ENCODE results near the gene FAM171A1. TPM values are rescaled to one million over a fixed set of nuclear protein-coding genes. Genes with fewer than 3 reads are reported as not detected.

The FAM171A1 gene
- total and polyA plus RNA-seq, 2 of the 13 experiments (the other 11 are each of a cell fraction or from before 2014, with no cell fraction given), result 21.5 to 34.7 TPM

- in situ Hi-C loops (cut with HindIII; ENCODE audit: extremely low pct_ligation_motif_present, low pct_unique_long_range_greater_than_20kb), result no loop called here
Measured at GRCh38 chr10:15227611-15228372, 143.3 kb downstream of the FAM171A1 start.

More at GRCh38 chr10:15227611-15228372, 143.3 kb downstream of the FAM171A1 start:
- H3K27me3 ChIP-seq (ENCODE audit: control insufficient read depth in 1 of 2, insufficient read depth in 2 of 2, low read length in 2 of 2), result no peaks in the 10 kb centered on the region
- H2AFZ ChIP-seq (ENCODE audit: low read length), result no peak overlapping the region
- H4K20me1 ChIP-seq (ENCODE audit: insufficient read depth, low read length), result 0 out of 2 replicates have a peak, but pooled peaks cover 2% of the 10 kb centered on the region
- WGBS (ENCODE audit: low lambda C conversion rate), result 95% methylated on average over 5 of the region's 5 CpGs
- TF ChIP-seq RFXAP (CRISPR knock-in tag; IDR thresholded peaks at IDR 0.05; ENCODE audit: borderline replicate concordance) (no peak), ZKSCAN1 (IDR thresholded peaks at IDR 0.05; ENCODE audit: low read length) (no peak), ZNF20 (CRISPR knock-in tag; IDR thresholded peaks at IDR 0.05) (no peak), FOXA1 (IDR thresholded peaks at IDR 0.05) (no peak), FOXA1 (CRISPR knock-in tag; IDR thresholded peaks at IDR 0.05) (no peak), PHF8 (CRISPR knock-in tag; IDR thresholded peaks at IDR 0.05) (no peak), ZNF441 (CRISPR knock-in tag; IDR thresholded peaks at IDR 0.05; ENCODE audit: borderline replicate concordance) (no peak), PRDM4 (CRISPR knock-in tag; IDR thresholded peaks at IDR 0.05; ENCODE audit: borderline replicate concordance) (no peak), ZNF431 (CRISPR knock-in tag; IDR thresholded peaks at IDR 0.05; ENCODE audit: borderline replicate concordance, low read depth) (no peak), ZNF329 (CRISPR knock-in tag; IDR thresholded peaks at IDR 0.05; ENCODE audit: low read depth) (no peak), MAFK (conservative IDR thresholded peaks at IDR 0.05 in 1 of 2, IDR thresholded peaks at IDR 0.05 in 1 of 2; ENCODE audit: low read length in 2 of 2) (no peak)
- ChIA-PET CTCF (ENCODE audit: low intra/inter-chr PET ratio, low total read pairs) (no interaction called here), POLR2A (no interaction called here)
- H3K4me2 ChIP-seq (ENCODE audit: low read depth, low read length), result no peak overlapping the region
- H3K79me2 ChIP-seq (ENCODE audit: insufficient read depth, low read length), result no peaks in the 10 kb centered on the region
- ATAC-seq (no peak), FAIRE-seq (no peak), DNase-seq (ENCODE audit: low spot score) (no peak)
- H3K36me3 ChIP-seq (replicated peaks in 1 of 2; ENCODE audit: control insufficient read depth in 1 of 2, insufficient read depth in 2 of 2, low read length in 2 of 2), result peaks cover 4 to 10% of the 10 kb centered on the region in 2 experiments; a peak in 2 of 5 replicates
- no peak overlapping the region for H3K27ac ChIP-seq (ENCODE audit: extremely low read length, insufficient read depth, low read length)
- no peak overlapping the region for H3K4me3 ChIP-seq (replicated peaks in 1 of 3; ENCODE audit: insufficient read depth in 1 of 3, low read depth in 2 of 3, low read length in 3 of 3)
- no peaks in the 10 kb centered on the region for H3K9me3 ChIP-seq (ENCODE audit: low read length)
- no peak overlapping the region for H3K9ac ChIP-seq (ENCODE audit: insufficient read depth, low read depth, low read length)
- intact Hi-C loops (cut with micrococcal nuclease; ENCODE audit: unreplicated experiment), result no loop called here
- no TSS peak for BruUV-seq (replicated peaks)
- no peaks in the 10 kb centered on the region for H3K4me1 ChIP-seq (ENCODE audit: insufficient read depth, low read length)
